K562 (cell line): ENCODE results near the gene SVBP. TPM values are rescaled to one million over a fixed set of nuclear protein-coding genes. Genes with fewer than 3 reads are reported as not detected.
A peak's percentile ranks its signal among the peaks of the same experiment; 100 is the strongest.

ENCODE experiments used
- CLOCK ChIP-seq: fragments of 250-450 bp; sonication (Bioruptor Pico); IDR thresholded peaks from 2 replicates; pipeline ENCODE4 v1.4.0; 2020; ENCODE audit warnings: mild to moderate bottlenecking, moderate library complexity, borderline replicate concordance
- CREM ChIP-seq: IDR thresholded peaks from 2 replicates; pipeline ENCODE4 v1.6.1; 2014; ENCODE audit warnings: antibody characterized with exemption, low read depth
- EP400 ChIP-seq: fragments of 450-650 bp; IDR thresholded peaks from 2 replicates; pipeline ENCODE4 v1.6.1; 2017; ENCODE audit warnings: antibody characterized with exemption, mild to moderate bottlenecking, moderate library complexity
- LEF1 ChIP-seq: fragments of 450-650 bp; IDR thresholded peaks from 2 replicates; pipeline ENCODE4 v1.6.1; 2016; ENCODE audit warnings: mild to moderate bottlenecking
- NRF1 ChIP-seq, 2 experiments: fragments of 450-650 bp; IDR thresholded peaks in 1 of 2; conservative IDR thresholded peaks in 1 of 2; 2 replicates each; pipeline ENCODE4 v1.6.1; 2014; ENCODE audit warnings: mild to moderate bottlenecking in 2 of 2
- POLR3G ChIP-seq: IDR thresholded peaks from 2 replicates; pipeline ENCODE4 v1.6.1; 2011; ENCODE audit not compliant: insufficient read length, insufficient replicate concordance; ENCODE audit errors: extremely low read depth
- polyA plus RNA-seq, 8 experiments: library from polyadenylated mRNA; depleted of rRNA in 4 of 8; stranded (reverse) in 5 of 8; unstranded in 3 of 8; fragments of >200 nt; fragmentation: Nextera tagmentation in 2 of 8; fragmentation: Illumina TruSeq in 1 of 8; extraction: Ambion mirVana in 2 of 8; extraction: Trizol in 1 of 8; gene quantifications; 2 replicates each; pipeline versions ENCODE4 v1.2.1 to v1.2.3, GENCODE V29; 2011 to 2014; ENCODE audit warnings: inconsistent platforms in 1 of 8, missing spikeins in 1 of 8
- total RNA-seq, 7 experiments: library from RNA; depleted of rRNA in 6 of 7; stranded (reverse); fragments of >200 nt in 6 of 7; fragmentation: Illumina TruSeq in 2 of 7; extraction: Trizol in 2 of 7; gene quantifications; 2 replicates each; pipeline versions ENCODE4 v1.2.1 to v1.2.3, GENCODE V29; 2011 to 2021; ENCODE audit warnings: low replicate concordance in 1 of 7
- TF ChIP-seq, protein P1 (sequence below): fragments of 450-650 bp; IDR thresholded peaks from 2 replicates; pipeline ENCODE4 v1.6.1; 2018; ENCODE audit not compliant: partially characterized antibody
- TF ChIP-seq, protein P2 (sequence below): fragments of 250-450 bp; sonication (Bioruptor Pico); IDR thresholded peaks from 2 replicates; pipeline ENCODE4 v1.4.0; 2020; ENCODE audit warnings: mild to moderate bottlenecking
- TF ChIP-seq, protein P3 (sequence below), 2 experiments: fragments of 450-650 bp; formaldehyde crosslinking in 1 of 2; IDR thresholded peaks; 2 replicates each; pipeline versions ENCODE4 v1.4.0 to v1.6.1; 2014 to 2020; ENCODE audit warnings: mild to moderate bottlenecking in 2 of 2, borderline replicate concordance in 1 of 2, low read depth in 1 of 2

Gene SVBP
- total and polyA plus RNA-seq, 9 of the 15 experiments (the other 6 are each of a cell fraction or from before 2014, with no cell fraction given) = 31.7 to 49.7 (median 40.0) TPM

GRCh38 chr1:42825036-42825851, 8.0 kb upstream of the SVBP start (continued):
- TF ChIP-seq EP400 (peak; percentile 88), POLR3G (no peak), CREM (peak; percentile 54), CLOCK (no peak), LEF1 (peak; percentile 98), NRF1 (conservative IDR thresholded peaks at IDR 0.05 in 1 of 2, IDR thresholded peaks at IDR 0.05 in 1 of 2) (peak in 1 of 2 experiments; percentile 12; a peak in 1 of 4 replicates)
- TF ChIP-seq, protein P1, sequence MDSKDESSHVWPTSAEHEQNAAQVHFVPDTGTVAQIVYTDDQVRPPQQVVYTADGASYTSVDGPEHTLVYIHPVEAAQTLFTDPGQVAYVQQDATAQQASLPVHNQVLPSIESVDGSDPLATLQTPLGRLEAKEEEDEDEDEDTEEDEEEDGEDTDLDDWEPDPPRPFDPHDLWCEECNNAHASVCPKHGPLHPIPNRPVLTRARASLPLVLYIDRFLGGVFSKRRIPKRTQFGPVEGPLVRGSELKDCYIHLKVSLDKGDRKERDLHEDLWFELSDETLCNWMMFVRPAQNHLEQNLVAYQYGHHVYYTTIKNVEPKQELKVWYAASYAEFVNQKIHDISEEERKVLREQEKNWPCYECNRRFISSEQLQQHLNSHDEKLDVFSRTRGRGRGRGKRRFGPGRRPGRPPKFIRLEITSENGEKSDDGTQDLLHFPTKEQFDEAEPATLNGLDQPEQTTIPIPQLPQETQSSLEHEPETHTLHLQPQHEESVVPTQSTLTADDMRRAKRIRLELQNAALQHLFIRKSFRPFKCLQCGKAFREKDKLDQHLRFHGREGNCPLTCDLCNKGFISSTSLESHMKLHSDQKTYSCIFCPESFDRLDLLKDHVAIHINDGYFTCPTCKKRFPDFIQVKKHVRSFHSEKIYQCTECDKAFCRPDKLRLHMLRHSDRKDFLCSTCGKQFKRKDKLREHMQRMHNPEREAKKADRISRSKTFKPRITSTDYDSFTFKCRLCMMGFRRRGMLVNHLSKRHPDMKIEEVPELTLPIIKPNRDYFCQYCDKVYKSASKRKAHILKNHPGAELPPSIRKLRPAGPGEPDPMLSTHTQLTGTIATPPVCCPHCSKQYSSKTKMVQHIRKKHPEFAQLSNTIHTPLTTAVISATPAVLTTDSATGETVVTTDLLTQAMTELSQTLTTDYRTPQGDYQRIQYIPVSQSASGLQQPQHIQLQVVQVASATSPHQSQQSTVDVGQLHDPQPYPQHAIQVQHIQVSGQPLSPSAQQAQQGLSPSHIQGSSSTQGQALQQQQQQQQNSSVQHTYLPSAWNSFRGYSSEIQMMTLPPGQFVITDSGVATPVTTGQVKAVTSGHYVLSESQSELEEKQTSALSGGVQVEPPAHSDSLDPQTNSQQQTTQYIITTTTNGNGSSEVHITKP = peak; percentile 83
- TF ChIP-seq, protein P2, sequence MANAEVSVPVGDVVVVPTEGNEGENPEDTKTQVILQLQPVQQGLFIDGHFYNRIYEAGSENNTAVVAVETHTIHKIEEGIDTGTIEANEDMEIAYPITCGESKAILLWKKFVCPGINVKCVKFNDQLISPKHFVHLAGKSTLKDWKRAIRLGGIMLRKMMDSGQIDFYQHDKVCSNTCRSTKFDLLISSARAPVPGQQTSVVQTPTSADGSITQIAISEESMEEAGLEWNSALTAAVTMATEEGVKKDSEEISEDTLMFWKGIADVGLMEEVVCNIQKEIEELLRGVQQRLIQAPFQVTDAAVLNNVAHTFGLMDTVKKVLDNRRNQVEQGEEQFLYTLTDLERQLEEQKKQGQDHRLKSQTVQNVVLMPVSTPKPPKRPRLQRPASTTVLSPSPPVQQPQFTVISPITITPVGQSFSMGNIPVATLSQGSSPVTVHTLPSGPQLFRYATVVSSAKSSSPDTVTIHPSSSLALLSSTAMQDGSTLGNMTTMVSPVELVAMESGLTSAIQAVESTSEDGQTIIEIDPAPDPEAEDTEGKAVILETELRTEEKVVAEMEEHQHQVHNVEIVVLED (CRISPR knock-in tag) = peak; percentile 18; the same call in 1 of the 2 replicates
- TF ChIP-seq, protein P3, sequence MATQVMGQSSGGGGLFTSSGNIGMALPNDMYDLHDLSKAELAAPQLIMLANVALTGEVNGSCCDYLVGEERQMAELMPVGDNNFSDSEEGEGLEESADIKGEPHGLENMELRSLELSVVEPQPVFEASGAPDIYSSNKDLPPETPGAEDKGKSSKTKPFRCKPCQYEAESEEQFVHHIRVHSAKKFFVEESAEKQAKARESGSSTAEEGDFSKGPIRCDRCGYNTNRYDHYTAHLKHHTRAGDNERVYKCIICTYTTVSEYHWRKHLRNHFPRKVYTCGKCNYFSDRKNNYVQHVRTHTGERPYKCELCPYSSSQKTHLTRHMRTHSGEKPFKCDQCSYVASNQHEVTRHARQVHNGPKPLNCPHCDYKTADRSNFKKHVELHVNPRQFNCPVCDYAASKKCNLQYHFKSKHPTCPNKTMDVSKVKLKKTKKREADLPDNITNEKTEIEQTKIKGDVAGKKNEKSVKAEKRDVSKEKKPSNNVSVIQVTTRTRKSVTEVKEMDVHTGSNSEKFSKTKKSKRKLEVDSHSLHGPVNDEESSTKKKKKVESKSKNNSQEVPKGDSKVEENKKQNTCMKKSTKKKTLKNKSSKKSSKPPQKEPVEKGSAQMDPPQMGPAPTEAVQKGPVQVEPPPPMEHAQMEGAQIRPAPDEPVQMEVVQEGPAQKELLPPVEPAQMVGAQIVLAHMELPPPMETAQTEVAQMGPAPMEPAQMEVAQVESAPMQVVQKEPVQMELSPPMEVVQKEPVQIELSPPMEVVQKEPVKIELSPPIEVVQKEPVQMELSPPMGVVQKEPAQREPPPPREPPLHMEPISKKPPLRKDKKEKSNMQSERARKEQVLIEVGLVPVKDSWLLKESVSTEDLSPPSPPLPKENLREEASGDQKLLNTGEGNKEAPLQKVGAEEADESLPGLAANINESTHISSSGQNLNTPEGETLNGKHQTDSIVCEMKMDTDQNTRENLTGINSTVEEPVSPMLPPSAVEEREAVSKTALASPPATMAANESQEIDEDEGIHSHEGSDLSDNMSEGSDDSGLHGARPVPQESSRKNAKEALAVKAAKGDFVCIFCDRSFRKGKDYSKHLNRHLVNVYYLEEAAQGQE (IDR thresholded peaks at IDR 0.05; ENCODE audit: borderline replicate concordance) = peak; percentile 46; the same call in 1 of the 2 replicates
- TF ChIP-seq, protein P3 (CRISPR knock-in tag; IDR thresholded peaks at IDR 0.05; ENCODE audit: low read depth) = 0 out of 2 replicates have a peak, but pooled peaks have one; percentile 18
